Measurements from ENCODE around the gene SH3BP5.

GRCh38 chr3:15329046-15330005 lies 3.1 kb downstream of the SH3BP5 start:
- TF ChIP-seq CTCF (conservative IDR thresholded peaks at IDR 0.05 in 1 of 2, IDR thresholded peaks at IDR 0.05 in 1 of 2; ENCODE audit: extremely low read depth in 1 of 2, insufficient read depth in 1 of 2, low read depth in 1 of 2, low read length in 2 of 2) (no peak), EZH2 (IDR thresholded peaks at IDR 0.05; ENCODE audit: borderline replicate concordance, low read length) (no peak)

Measured in mammary epithelial cell (primary cell).